ENCODE measurements around the gene CFAP74. TPM values are rescaled to one million over a fixed set of nuclear protein-coding genes. Genes with fewer than 3 reads are reported as not detected.
A peak's percentile ranks its signal among the peaks of the same experiment; 100 is the strongest.

CFAP74 gene
- total RNA-seq, 2 experiments from 2014 or later = not detected

GRCh38 chr1:1939296-1940122 is 64.1 kb downstream of the CFAP74 start:
- ChIA-PET CTCF (no interaction called here), POLR2A (no interaction called here)
- Mint-ChIP-seq H3K4me1 (ENCODE audit: low read depth) (no peaks in the 10 kb centered on the region), H3K4me3 (no peak overlapping the region), H3K36me3 (ENCODE audit: low read depth) (no peaks in the 10 kb centered on the region), H3K27me3 (peaks cover 5% of the 10 kb centered on the region), H3K9me3 (no peaks in the 10 kb centered on the region), H3K27ac (no peak overlapping the region)
- no peak for ATAC-seq (ENCODE audit: poor library complexity)
- H3K9me3 ChIP-seq (ENCODE audit: control insufficient read depth in 1 of 2, insufficient read depth in 1 of 2, low read length in 2 of 2) = peaks cover 0 to 6% of the 10 kb centered on the region in 2 experiments
- no peaks in the 10 kb centered on the region for H3K36me3 ChIP-seq (ENCODE audit: insufficient read depth, low read length)
- intact Hi-C loops (cut with DNase I, micrococcal nuclease) = loop anchor here in 1 of 2 experiments (5.0 kb wide), 2 partner anchors 223 to 1483 kb away; no protein-coding TSS in a partner anchor
- no peak for TF ChIP-seq CTCF (IDR thresholded peaks at IDR 0.05)
- no peaks in the 10 kb centered on the region for H3K27me3 ChIP-seq (ENCODE audit: control insufficient read depth in 1 of 2, insufficient read depth in 2 of 2, low read length in 2 of 2)
- H3K4me3 ChIP-seq (ENCODE audit: low read length) = no peak overlapping the region
- peaks cover 10% of the 10 kb centered on the region for H3K4me1 ChIP-seq (ENCODE audit: insufficient read depth, low read length)
- H3K27ac ChIP-seq (ENCODE audit: low read depth in 1 of 2, low read length in 2 of 2) = no peak overlapping the region
- peak in 1 of 14 experiments; percentile 11 for DNase-seq

GRCh38 chr1:1938613-1939295 is 64.8 kb downstream of the CFAP74 start:
- intact Hi-C loops (cut with DNase I, micrococcal nuclease) = no loop called here
- no peaks in the 10 kb centered on the region for H3K9me3 Mint-ChIP-seq
- H3K4me3 ChIP-seq (ENCODE audit: low read length) = no peak overlapping the region
- H3K27ac ChIP-seq (ENCODE audit: low read depth in 1 of 2, low read length in 2 of 2) = no peak overlapping the region
- H3K36me3 ChIP-seq (ENCODE audit: insufficient read depth, low read length) = no peaks in the 10 kb centered on the region
- CTCF ChIA-PET = no interaction called here
- peaks cover 4% of the 10 kb centered on the region for H3K4me1 ChIP-seq (ENCODE audit: insufficient read depth, low read length)
- no peaks in the 10 kb centered on the region for H3K36me3 Mint-ChIP-seq (ENCODE audit: low read depth)
- no peak overlapping the region for H3K27ac Mint-ChIP-seq
- no peaks in the 10 kb centered on the region for H3K27me3 ChIP-seq (ENCODE audit: control insufficient read depth in 1 of 2, insufficient read depth in 2 of 2, low read length in 2 of 2)
- POLR2A ChIA-PET = no interaction called here
- peaks cover under 1% of the 10 kb centered on the region for H3K27me3 Mint-ChIP-seq
- ATAC-seq (ENCODE audit: poor library complexity) = no peak
- no peaks in the 10 kb centered on the region for H3K4me1 Mint-ChIP-seq (ENCODE audit: low read depth)
- DNase-seq = peak in 1 of 14 experiments; percentile 8
- peaks cover 0 to 6% of the 10 kb centered on the region in 2 experiments for H3K9me3 ChIP-seq (ENCODE audit: control insufficient read depth in 1 of 2, insufficient read depth in 1 of 2, low read length in 2 of 2)
- TF ChIP-seq CTCF (IDR thresholded peaks at IDR 0.05) = no peak
- H3K4me3 Mint-ChIP-seq = no peak overlapping the region

GRCh38 chr1:1938276-1938573 is 65.4 kb downstream of the CFAP74 start:
- H3K27ac ChIP-seq (ENCODE audit: low read depth in 1 of 2, low read length in 2 of 2) = no peak overlapping the region
- H3K4me3 Mint-ChIP-seq = no peak overlapping the region
- no peaks in the 10 kb centered on the region for H3K36me3 ChIP-seq (ENCODE audit: insufficient read depth, low read length)
- no peak for TF ChIP-seq CTCF (IDR thresholded peaks at IDR 0.05)
- intact Hi-C loops (cut with DNase I, micrococcal nuclease) = no loop called here
- H3K4me1 Mint-ChIP-seq (ENCODE audit: low read depth) = no peaks in the 10 kb centered on the region
- DNase-seq (no peak), ATAC-seq (ENCODE audit: poor library complexity) (no peak)
- POLR2A ChIA-PET = no interaction called here
- H3K27me3 Mint-ChIP-seq = no peaks in the 10 kb centered on the region
- CTCF ChIA-PET = no interaction called here
- H3K36me3 Mint-ChIP-seq (ENCODE audit: low read depth) = no peaks in the 10 kb centered on the region
- H3K4me1 ChIP-seq (ENCODE audit: insufficient read depth, low read length) = no peaks in the 10 kb centered on the region
- no peaks in the 10 kb centered on the region for H3K9me3 Mint-ChIP-seq
- H3K4me3 ChIP-seq (ENCODE audit: low read length) = no peak overlapping the region
- H3K27me3 ChIP-seq (ENCODE audit: control insufficient read depth in 1 of 2, insufficient read depth in 2 of 2, low read length in 2 of 2) = no peaks in the 10 kb centered on the region
- peaks cover 0 to 6% of the 10 kb centered on the region in 2 experiments for H3K9me3 ChIP-seq (ENCODE audit: control insufficient read depth in 1 of 2, insufficient read depth in 1 of 2, low read length in 2 of 2)
- H3K27ac Mint-ChIP-seq = no peak overlapping the region
